DMS153 treated with DMSO at 0.1 percent for 48 hours (cell line): ENCODE results near the gene SLC35F1.
"Not testable (repeated sequence)": the region's sequence is repeated elsewhere in the genome, so short reads cannot be mapped to it uniquely, and the experiment has no call there.

Source experiments
- DNase-seq: peaks from one replicate; lab custom pipeline; 2025; ENCODE audit not compliant: unreplicated experiment; lab: John Stamatoyannopoulos, UW

Gene SLC35F1

DNA sequence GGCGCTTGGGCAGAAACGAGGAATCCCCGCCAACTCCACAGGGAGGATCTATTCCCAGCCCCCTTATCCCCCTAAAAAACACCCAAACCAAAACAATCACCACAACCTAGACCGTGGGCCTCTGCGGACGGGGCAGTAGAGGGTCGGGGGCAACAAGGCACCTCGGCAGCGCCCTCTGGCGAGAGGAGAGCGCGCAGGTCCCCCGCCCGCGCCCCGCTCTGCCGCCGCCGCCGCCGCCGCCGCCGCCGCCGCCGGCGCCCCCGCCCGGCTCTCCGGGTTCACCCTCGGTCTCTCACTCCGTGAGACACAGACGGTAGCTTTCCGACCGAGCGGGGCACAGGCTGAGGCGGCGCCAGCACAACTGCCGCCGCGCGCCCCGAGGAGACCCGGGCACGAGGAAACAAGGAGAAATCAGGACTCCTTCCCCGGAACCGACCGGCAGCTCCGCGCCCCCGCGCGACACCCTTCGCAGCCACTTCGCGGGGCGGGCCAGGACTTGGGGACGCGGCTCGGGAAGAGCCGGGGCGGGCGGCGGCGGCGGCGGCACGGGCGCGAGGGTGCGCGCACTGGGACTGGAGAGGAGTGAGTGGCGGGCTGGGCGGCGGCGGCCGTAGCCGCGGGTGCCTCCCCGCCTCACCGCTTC is at the start of gene SLC35F1:
SLC35F1 (plus strand) TSS at position 307 of the 643 bp plus-strand sequence.
- no peak for DNase-seq

DNA sequence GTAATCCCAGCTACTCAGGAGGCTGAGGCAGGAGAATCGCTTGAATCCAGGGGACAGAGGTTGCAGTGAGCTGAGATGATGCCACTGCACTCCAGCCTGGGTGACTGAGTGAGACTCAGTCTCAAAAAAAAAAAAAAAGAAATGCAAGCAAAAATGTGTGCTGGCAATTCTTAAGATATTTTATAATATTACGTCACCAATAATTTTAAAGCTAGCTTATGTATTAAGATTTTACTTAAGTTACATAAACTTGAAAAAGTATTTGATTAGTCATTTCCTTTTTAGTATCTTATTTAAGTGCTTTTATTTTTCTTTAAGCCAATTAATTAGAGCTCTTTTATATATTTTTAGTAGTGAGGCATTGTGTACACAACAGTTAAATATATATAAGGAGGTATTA is 48.5 kb upstream of the SLC35F1 start:
- not testable (repeated sequence) for DNase-seq

DNA sequence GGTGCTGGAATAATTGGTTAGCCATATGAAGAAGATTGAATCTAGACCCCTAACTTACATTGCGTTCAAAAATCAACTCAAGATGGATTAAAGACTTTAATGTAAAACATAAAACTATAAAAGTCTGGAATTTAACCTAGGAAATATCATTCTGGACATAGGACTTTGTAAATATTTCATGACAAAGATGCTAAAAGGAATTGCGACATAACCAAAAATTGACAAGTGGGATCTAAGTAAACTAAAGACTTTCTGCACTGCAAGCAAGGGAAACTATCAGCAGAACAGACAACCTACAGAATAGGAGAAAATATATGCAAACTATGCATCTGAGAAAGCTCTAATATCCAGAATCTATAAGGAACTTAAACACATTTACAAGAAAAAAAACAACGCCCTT is 45.5 kb upstream of the SLC35F1 start:
- no peak for DNase-seq

DNA sequence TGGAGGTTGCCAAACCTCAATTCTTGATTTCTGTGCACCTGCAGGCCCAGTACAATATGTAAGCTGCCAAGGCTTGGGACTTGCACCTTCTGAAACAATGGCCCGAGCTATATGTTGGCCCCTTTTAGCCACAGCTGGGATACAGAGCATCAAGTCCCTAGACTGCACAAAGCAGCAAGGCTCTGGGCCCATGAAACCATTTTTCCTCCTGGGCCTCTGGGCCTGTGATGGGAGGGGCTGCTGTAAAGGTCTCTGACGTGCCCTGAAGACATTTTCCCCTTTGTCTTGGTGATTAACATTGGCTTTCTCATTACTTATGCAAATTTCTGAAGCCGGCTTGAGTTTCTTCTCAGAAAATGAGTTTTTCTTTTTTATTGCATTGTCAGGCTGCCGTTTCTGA is 40.5 kb upstream of the SLC35F1 start:
- no peak for DNase-seq

DNA sequence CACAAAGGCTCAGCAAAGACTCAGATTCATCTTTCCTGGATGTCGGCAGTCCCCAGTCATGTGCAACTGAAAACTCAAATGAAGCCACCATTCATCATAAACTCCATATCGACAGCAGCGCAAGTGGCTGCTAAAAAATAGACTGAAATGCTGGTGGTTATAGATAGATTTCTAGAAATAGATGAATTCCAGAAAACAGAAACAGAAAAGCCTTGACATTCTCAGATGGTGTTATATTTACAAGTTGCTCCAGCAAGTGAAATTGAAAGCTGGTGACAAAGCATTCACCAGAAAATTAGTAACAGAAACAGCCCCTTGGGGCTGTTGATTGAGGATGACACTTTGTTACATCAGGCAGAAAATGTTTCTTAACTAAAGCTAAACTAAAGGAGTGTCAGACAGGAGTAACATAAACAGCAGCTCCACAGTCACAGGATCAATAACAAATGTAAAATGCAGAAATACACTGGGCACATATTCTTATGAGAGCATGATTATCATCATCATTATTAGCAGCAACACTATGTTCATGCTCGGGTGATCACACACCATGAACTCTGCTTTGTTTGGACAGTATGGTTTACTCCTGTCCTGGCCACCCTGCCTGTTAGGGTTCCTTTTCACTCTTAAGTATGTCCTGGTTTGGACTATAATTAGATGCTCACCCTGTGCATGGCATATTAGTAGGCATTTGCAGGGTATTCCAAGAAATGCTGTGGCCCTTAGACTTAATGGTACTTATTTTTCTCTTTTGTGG is 36.4 kb upstream of the SLC35F1 start:
- no peak for DNase-seq

DNA sequence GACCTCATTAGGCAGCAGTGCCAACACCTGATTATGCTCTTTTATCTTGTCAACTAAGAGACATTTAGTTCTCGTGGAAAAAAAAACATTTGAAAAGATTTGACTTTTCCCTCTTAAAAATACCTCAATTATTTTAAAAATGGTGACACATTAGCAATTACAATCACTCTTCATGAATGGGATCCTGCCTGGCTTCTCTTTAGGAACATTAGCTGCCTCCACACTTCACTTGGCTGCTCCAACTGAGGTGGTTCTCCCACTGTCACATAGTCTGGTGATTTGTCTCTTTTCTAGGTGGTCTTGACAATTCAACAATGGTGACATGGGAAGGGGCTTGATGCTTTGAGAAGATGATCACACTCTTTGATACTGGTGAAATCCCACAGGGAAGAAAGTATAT is 26.2 kb upstream of the SLC35F1 start:
- no peak for DNase-seq

DNA sequence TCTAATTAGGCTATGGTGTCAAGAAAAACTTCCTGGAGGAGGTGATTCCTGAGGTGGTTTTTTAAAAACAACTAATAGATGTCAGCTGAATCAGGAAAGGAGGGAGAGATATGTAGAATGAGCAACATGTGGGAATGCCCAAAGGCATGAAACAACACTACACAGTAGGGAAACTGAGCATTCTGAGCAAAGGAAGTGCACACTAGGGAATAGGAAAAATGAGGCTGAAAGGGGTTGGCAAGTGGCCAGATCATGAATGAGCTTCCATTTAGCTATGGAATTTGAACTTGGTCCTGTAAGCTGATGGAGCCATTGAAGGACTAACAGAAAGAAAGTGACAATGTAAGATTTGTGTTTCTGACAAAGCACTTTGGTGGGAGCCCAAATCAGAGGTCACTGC is 16.9 kb upstream of the SLC35F1 start:
- no peak for DNase-seq

DNA sequence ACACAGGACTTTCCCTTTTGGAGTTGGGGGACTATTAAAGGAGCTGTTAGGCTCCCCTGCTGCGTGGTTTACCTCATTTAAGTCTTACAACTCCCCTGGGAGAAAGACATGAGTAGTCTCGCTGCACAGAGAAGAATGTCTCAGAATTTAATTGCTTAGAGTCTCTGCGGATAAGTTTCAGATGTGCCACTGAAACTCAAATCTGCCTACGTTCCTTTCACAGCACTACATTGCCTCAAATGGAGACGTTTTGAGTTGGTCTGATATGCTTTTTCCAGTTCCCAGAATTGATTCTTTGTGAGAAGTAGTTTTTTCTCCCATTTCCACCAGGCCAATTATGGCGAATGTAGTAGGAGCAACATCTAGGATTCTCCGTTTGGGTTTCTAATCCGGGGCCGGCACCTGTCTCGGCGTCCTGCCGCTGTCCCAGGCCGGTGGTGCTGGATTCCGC is 532 bp upstream of the SLC35F1 start:
- DNase-seq: no peak

DNA sequence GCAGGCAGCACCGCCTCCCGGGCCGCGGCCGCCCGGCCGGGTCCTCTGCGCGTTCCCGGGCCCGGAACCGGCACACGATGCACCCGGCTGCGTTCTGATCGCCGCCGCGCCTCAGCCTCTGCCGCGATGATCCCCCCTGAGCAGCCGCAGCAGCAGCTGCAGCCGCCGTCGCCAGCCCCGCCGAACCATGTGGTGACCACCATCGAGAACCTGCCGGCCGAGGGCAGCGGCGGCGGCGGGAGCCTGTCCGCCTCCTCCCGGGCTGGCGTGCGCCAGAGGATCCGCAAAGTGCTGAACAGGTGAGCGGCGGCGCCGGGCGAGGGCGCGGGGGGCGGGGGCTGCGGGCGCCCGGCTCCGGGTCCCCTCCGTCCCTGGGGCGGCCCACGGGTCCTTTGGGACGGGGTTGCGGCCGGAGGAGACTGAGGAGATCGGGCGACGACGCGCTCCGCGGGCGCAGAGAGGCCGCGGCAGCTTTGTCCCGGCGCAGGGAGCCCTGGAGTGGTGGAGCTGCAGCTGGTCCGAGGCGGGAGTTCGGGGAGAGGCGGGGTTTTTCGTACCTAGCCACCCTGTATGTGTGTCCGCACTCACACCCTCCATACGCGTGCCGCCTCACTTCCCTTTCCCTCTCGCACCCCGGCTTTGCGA is 659 bp downstream of the SLC35F1 start:
- no peak for DNase-seq

DNA sequence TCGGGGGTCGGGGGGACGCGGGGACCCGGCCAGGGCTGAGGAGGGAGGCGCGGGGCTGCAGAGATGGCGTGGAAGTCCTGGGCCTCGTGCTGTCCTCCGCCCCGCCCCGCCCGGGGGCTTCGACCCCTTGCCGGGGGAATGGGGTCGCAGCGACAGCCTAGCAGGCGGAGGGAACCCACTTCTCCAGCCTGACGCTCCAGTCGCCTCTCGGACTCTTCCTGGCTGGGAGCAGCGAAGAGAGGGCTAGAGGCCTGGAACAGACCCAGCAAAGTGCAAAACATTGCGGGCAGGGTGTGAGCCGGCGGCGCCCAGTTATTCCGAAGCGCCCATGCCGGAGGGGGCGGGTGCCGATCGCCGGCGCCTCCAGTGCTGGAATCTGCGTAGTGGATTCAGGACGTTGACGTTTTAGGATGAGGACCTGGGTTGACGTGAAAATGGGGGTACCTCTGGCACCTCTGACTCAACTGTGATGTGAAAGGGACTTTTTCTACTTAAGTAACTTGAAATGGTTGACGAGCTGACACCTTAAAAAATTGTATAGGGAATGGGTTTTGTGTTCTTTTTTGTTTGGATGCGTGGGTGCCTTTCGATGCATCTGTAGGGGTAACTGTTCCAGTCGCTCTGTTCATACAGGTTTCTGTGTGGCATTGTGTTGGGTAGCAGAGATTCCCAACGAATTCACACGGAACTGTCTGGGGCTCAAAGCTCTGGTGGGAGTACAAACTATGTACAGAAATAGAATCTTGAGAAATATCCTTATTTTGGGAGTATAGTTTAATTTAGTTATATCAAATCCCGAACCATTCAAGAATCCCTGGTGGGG is 1.4 kb downstream of the SLC35F1 start:
- DNase-seq: no peak

DNA sequence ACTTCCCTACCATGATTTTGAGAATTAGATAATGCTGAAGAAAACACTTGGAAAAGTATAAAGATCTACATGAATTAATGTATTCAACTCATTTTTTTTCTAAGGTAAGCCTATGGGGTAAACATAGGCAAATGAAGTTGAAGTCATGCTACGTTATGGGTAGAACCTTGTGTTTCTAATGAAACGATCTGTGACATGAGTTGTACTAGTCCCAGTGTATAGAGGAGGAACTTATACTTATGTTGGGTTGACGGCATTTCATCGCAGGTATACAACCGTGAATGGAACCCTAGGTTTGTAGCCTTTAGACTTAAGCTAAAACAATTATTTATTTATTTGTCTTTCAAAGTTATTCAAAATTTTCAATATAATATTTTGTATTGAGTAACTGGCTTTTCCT is 2.6 kb downstream of the SLC35F1 start:
- no peak for DNase-seq

DNA sequence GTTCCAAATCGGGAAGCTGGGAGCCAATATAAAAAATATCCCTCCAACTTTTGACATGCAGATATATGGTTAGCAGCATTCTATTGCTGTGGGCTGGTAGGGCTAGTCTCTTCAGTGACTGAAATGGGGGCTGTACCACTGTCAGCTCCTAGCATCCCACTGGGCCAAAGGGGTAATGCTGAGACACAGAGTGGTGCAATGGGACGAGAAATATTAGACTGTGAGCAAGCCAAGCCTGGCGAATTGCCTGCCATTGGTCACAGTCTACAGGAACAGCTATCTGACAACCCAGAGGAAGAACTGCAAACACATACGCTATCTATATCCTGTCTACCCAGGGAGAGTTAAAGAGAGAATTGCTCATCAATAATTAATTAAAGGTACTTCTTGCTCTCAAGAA is 3.5 kb downstream of the SLC35F1 start:
- DNase-seq: no peak

DNA sequence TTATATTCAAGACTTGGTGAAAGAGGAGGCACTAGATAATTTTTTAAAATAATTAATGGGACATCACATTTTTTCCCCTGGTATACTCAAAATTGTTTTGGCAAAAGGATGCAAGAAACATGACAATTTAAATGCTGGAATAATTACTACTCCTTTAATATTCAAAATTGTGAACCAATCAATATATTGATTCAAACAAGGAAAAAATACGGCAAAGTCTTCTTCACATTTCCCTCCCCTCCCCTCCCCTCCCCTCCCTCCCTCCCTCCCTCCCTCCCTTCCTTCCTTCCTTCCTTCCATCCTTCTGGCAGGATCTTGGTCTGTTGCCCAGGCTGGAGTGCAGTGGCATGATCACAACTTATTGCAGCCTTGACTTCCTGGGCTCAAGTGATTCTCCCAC is 4.1 kb downstream of the SLC35F1 start:
- no peak for DNase-seq

DNA sequence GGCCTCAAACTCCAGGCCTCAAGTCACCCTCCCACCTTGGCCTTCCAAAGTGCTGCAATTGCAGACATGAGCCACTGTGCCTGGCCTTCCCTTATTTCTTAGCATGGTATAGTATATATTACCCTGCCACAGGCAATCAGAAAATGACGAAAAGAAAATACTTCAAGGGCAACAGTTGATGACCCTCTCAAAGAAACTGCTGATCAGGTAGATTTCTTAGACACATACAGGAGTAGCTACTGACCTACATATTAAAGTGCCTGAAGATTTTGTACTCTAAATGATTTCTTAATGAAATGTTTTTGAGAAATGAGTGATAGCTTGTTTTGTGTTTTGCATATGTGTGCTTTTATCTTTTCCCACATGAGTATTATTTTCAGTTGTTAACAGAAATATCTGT is 4.6 kb downstream of the SLC35F1 start:
- DNase-seq: no peak

DNA sequence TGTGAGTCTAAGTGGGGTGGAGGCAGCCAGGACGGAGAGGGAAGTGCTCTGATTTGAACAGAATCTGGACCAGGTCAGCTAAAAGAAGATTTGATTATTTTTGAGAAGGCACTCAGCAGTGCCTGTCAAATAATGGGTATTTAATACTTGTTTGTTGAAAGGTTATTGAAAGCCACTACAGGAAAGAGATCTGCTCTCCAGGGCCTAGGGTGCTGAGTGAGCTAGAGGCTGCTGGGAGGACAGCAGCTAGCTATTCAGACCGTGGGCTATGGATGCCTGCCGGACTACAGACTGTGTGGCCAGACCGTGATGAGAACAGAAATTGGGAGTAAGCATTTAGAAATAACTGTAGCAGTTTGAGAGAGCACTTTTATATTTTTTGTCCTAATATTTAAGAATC is 8.8 kb downstream of the SLC35F1 start:
- DNase-seq: no peak

DNA sequence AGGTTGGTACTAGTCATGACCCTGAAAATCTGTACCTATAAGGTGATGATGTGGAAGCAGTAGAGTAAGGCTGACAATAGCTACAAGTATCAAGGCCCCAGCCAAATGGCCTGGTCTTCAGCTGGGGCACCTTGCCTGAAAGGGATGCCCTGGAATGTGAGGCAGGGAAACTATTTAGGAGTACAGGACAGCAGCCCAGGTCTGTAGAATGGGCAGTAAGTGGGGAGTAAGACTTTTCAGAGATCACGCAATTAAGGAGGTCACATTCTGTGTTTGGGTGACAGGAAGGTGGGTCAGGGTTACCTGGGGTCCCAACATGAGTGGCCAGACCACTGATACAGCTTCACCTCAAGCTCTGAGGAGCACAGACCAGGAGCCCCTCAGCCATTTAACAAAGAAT is 9.4 kb downstream of the SLC35F1 start:
- DNase-seq: no peak

DNA sequence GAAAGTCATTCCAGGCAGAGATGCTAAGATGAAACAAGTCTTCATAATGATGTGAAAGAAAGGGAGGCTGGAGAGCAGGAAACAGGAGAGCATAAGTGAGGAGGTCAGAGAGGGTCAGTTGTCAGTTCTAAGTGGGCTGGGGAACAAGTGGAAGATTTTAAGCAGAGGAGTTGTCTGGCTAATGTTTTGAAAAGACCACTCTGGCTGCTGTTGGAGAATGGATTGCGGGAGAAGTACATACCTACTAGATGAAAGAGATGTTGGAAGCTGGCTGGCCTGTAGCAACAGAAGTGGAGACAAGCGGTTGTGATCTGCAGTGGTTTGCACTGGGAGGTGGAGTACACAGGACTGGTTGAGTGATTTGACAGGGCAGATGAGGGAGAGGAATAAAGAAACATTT is 10.1 kb downstream of the SLC35F1 start:
- DNase-seq: no peak

DNA sequence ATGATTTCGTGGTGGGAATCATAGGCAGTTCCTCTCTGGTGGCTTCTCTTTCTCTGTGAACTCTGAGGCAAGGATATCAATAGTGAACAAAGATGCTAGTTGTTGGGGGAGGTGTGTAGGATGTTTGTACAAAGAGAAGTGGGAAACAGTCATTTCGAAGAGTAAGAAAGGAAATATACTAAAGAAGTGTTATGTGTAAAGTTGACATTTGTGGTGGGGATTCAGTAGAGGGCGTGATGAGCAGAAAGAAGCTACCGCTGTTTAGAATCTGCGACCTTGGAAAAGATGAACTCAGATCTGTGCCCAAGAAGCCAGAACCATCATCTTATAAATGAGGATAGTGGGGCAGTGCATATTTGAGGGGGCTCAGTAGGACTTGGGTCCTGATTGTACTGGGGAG is 11.4 kb downstream of the SLC35F1 start:
- no peak for DNase-seq

DNA sequence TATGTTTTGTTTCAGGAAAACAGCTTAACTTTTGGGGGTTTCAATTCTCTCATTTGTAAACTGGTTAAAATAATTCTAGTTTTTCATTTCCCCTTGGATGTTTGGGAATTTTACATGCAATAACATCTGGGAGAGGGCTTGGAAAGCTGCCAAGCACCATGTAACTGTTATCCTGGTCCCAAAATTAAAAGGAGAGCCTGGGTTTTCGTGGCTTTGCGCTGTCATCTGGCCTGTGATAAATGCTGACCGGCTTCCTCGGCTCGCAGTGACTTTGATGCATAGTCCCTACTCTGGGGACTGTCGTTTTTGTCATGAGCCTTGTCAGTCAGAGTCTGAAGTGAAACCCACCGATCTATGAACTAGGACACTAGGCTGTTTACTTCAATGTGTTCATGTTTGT is 12.2 kb downstream of the SLC35F1 start:
- no peak for DNase-seq

DNA sequence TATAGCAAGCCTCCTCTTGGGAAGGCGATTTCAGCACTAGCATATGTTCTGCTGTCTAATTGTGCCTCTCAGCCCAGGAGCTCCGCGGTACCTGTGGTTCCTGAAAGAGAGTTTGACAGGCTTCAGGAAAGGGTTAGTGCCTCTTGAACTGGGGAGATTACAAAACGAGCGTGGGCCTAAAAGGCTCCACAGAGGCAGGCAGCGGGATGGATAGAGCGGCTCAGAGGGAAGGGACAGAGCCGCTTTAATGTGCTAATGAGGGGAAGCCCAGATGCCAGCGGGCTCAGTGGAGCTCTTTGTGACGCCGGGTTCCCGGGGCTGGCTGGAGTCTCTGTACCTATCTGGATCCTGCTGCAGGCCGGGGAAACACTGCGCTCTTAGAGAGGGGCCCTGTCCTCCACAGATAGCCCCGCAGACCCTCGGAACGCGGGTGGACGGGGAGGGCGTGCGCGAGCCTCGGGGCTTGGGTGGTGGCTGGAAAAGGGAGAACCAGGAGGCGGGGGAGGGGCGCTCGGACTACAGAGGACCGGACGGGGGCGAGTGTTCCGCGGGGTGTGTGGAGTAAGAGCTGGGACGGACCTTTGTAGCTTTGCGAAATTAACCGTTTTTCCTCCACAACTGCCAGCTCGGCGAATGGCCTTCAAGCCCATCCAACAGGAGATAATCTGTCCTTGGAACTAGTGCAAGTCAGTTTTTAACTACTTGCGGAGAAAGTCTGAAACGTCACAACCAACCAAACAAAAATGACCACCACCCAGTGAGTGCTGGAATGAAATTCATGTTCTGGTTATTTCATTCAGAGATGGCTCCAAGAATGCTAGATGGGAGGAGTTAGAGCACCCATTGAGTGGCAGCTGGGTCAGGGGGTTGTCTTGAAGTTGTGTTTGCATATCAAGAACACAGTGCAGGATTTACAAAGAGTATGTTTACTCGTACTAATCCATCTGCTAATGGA is 13.0 kb downstream of the SLC35F1 start:
- DNase-seq: no peak
